ENCODE measurements around the gene CAMSAP3. TPM values are rescaled to one million over a fixed set of nuclear protein-coding genes. Genes with fewer than 3 reads are reported as not detected.

Gene CAMSAP3
- total and polyA plus RNA-seq, 2 experiments from 2014 or later = 22.8 to 58.5 TPM

GRCh38 chr19:7647156-7647555, 51.5 kb downstream of the CAMSAP3 start:
- Histone ChIP-seq H2AFZ (no peak overlapping the region), H3K9me3 (ENCODE audit: low read depth) (no peaks in the 10 kb centered on the region), H3K36me3 (replicated peaks; ENCODE audit: insufficient read depth, low read depth) (no peaks in the 10 kb centered on the region), H3K4me2 (no peak overlapping the region), H3K27ac (no peak overlapping the region), H3K4me3 (no peak overlapping the region), H3K4me1 (ENCODE audit: insufficient read depth) (no peaks in the 10 kb centered on the region), H3K27me3 (no peaks in the 10 kb centered on the region), H4K20me1 (ENCODE audit: insufficient read depth, poor library complexity, severe bottlenecking) (no peaks in the 10 kb centered on the region), H3K79me2 (no peaks in the 10 kb centered on the region), H3K9me2 (replicated peaks; ENCODE audit: insufficient read depth) (no peaks in the 10 kb centered on the region)
- 98% methylated on average over 19 of the region's 26 CpGs for WGBS (ENCODE audit: low lambda C conversion rate, missing lambda C conversion rate)
- DNase-seq (ENCODE audit: low spot score) = no peak
- TF ChIP-seq EZH2 (IDR thresholded peaks at IDR 0.05; ENCODE audit: borderline replicate concordance) (no peak), CTCF (IDR thresholded peaks at IDR 0.05; ENCODE audit: poor library complexity) (no peak), EZH2phosphoT487 (IDR thresholded peaks at IDR 0.05; ENCODE audit: low read depth, severe bottlenecking, unreplicated experiment) (no peak)

- H2AFZ ChIP-seq = no peak overlapping the region
- TF ChIP-seq EZH2phosphoT487 (IDR thresholded peaks at IDR 0.05; ENCODE audit: low read depth, severe bottlenecking, unreplicated experiment) (no peak), CTCF (IDR thresholded peaks at IDR 0.05; ENCODE audit: poor library complexity) (no peak), EZH2 (IDR thresholded peaks at IDR 0.05; ENCODE audit: borderline replicate concordance) (no peak)
These were observed 52.8 kb downstream of the CAMSAP3 start for GRCh38 chr19:7648265-7649014.

GRCh38 chr19:7650148-7650547, 54.5 kb downstream of the CAMSAP3 start:
- no peaks in the 10 kb centered on the region for H3K36me3 ChIP-seq (replicated peaks; ENCODE audit: insufficient read depth, low read depth)
- WGBS (ENCODE audit: low lambda C conversion rate, missing lambda C conversion rate) = 40% methylated on average over 2 of the region's 2 CpGs
- no peaks in the 10 kb centered on the region for H3K27me3 ChIP-seq
- no peaks in the 10 kb centered on the region for H3K9me3 ChIP-seq (ENCODE audit: low read depth)
- no peak overlapping the region for H3K4me3 ChIP-seq
- no peak for DNase-seq (ENCODE audit: low spot score)
- TF ChIP-seq EZH2 (IDR thresholded peaks at IDR 0.05; ENCODE audit: borderline replicate concordance) (no peak), CTCF (IDR thresholded peaks at IDR 0.05; ENCODE audit: poor library complexity) (no peak), EZH2phosphoT487 (IDR thresholded peaks at IDR 0.05; ENCODE audit: low read depth, severe bottlenecking, unreplicated experiment) (no peak)
- H3K4me2 ChIP-seq = no peak overlapping the region
- H3K27ac ChIP-seq = no peak overlapping the region
- H3K4me1 ChIP-seq (ENCODE audit: insufficient read depth) = no peaks in the 10 kb centered on the region
- H3K79me2 ChIP-seq = no peaks in the 10 kb centered on the region
- no peaks in the 10 kb centered on the region for H3K9me2 ChIP-seq (replicated peaks; ENCODE audit: insufficient read depth)
- no peaks in the 10 kb centered on the region for H4K20me1 ChIP-seq (ENCODE audit: insufficient read depth, poor library complexity, severe bottlenecking)
- H2AFZ ChIP-seq = no peak overlapping the region

More at GRCh38 chr19:7648265-7649014, 52.8 kb downstream of the CAMSAP3 start:
- no peaks in the 10 kb centered on the region for H3K79me2 ChIP-seq
- no peak overlapping the region for H3K27ac ChIP-seq
- no peak overlapping the region for H3K4me2 ChIP-seq
- no peaks in the 10 kb centered on the region for H3K4me1 ChIP-seq (ENCODE audit: insufficient read depth)
- H3K9me3 ChIP-seq (ENCODE audit: low read depth) = no peaks in the 10 kb centered on the region
- DNase-seq (ENCODE audit: low spot score) = no peak
- H3K27me3 ChIP-seq = no peaks in the 10 kb centered on the region
- no peak overlapping the region for H3K4me3 ChIP-seq
- no peaks in the 10 kb centered on the region for H4K20me1 ChIP-seq (ENCODE audit: insufficient read depth, poor library complexity, severe bottlenecking)
- WGBS (ENCODE audit: low lambda C conversion rate, missing lambda C conversion rate) = 94% methylated on average over 15 of the region's 15 CpGs
- no peaks in the 10 kb centered on the region for H3K36me3 ChIP-seq (replicated peaks; ENCODE audit: insufficient read depth, low read depth)
- H3K9me2 ChIP-seq (replicated peaks; ENCODE audit: insufficient read depth) = no peaks in the 10 kb centered on the region

All from hepatocyte (in vitro differentiated cells).